NCI-H774 (cell line): ENCODE results near the gene ST6GAL1.
"Not testable (repeated sequence)": the region's sequence is repeated elsewhere in the genome, so short reads cannot be mapped to it uniquely, and the experiment has no call there.

Experiments used
- DNase-seq: peaks from one replicate; lab custom pipeline; 2025; lab: John Stamatoyannopoulos, UW

The ST6GAL1 gene

GRCh38 chr3:187046033-187046432, 115.7 kb downstream of the ST6GAL1 start:
- DNase-seq = no peak

GRCh38 chr3:187049462-187050101, 119.3 kb downstream of the ST6GAL1 start:
- no peak for DNase-seq

- DNase-seq = no peak
These were observed 120.7 kb downstream of the ST6GAL1 start for GRCh38 chr3:187051066-187051465.

- no peak for DNase-seq
These were observed 121.5 kb downstream of the ST6GAL1 start for GRCh38 chr3:187051724-187052366.

- DNase-seq = not testable (repeated sequence)
These were observed 122.1 kb downstream of the ST6GAL1 start for GRCh38 chr3:187052427-187052826.

GRCh38 chr3:187054433-187054832, 124.1 kb downstream of the ST6GAL1 start:
- DNase-seq = not testable (repeated sequence)

GRCh38 chr3:187057803-187058202, 127.5 kb downstream of the ST6GAL1 start:
- not testable (repeated sequence) for DNase-seq

- DNase-seq = no peak
These were observed 131.4 kb downstream of the ST6GAL1 start for GRCh38 chr3:187061748-187062147.

GRCh38 chr3:187062526-187063177, 132.3 kb downstream of the ST6GAL1 start:
- no peak for DNase-seq

- no peak for DNase-seq
These were observed 133.2 kb downstream of the ST6GAL1 start for GRCh38 chr3:187063286-187064121.

GRCh38 chr3:187064210-187065115, 134.1 kb downstream of the ST6GAL1 start:
- DNase-seq = no peak

GRCh38 chr3:187066228-187066995, 136.1 kb downstream of the ST6GAL1 start:
- DNase-seq = no peak

GRCh38 chr3:187068787-187069186, 138.5 kb downstream of the ST6GAL1 start:
- no peak for DNase-seq

- DNase-seq = no peak
These were observed 139.7 kb downstream of the ST6GAL1 start for GRCh38 chr3:187069857-187070516.

GRCh38 chr3:187072102-187072501, 141.8 kb downstream of the ST6GAL1 start:
- DNase-seq = no peak

GRCh38 chr3:187072511-187072910, 142.2 kb downstream of the ST6GAL1 start:
- no peak for DNase-seq

- DNase-seq = no peak
These were observed 143.3 kb downstream of the ST6GAL1 start for GRCh38 chr3:187073581-187074098.

- DNase-seq = no peak
These were observed 144.5 kb downstream of the ST6GAL1 start for GRCh38 chr3:187074846-187075245.

- DNase-seq = no peak
These were observed 146.0 kb downstream of the ST6GAL1 start for GRCh38 chr3:187076297-187076696.

GRCh38 chr3:187077085-187077484, 146.8 kb downstream of the ST6GAL1 start:
- no peak for DNase-seq
